ENCODE results near the gene SZT2.

The SZT2 gene

GRCh38 chr1:43360616-43361015 lies 29.1 kb upstream of the SZT2 start:
- TF ChIP-seq POLR2AphosphoS5 (IDR thresholded peaks at IDR 0.05; ENCODE audit: low read depth, low read length): no peak

GRCh38 chr1:43363283-43363934 lies 26.3 kb upstream of the SZT2 start:
- TF ChIP-seq REST (IDR thresholded peaks at IDR 0.05; ENCODE audit: insufficient read depth in 1 of 2, low read depth in 2 of 2, low read length in 2 of 2): no peak
- peak; percentile 53; the same call in 1 of the 2 replicates for TF ChIP-seq POLR2AphosphoS5 (IDR thresholded peaks at IDR 0.05; ENCODE audit: low read depth, low read length)
- TF ChIP-seq TAF1 (IDR thresholded peaks at IDR 0.05; ENCODE audit: borderline replicate concordance, insufficient read depth, low read length): peak; percentile 28; the same call in 1 of the 2 replicates

GRCh38 chr1:43363935-43364525 lies 25.7 kb upstream of the SZT2 start:
- no peak for TF ChIP-seq POLR2AphosphoS5 (IDR thresholded peaks at IDR 0.05; ENCODE audit: low read depth, low read length)
- no peak for TF ChIP-seq REST (IDR thresholded peaks at IDR 0.05; ENCODE audit: insufficient read depth in 1 of 2, low read depth in 2 of 2, low read length in 2 of 2)
- no peak for TF ChIP-seq SIN3A (IDR thresholded peaks at IDR 0.05; ENCODE audit: borderline replicate concordance, insufficient read depth, low read length)
- TF ChIP-seq FOXP2 (optimal IDR thresholded peaks at IDR 0.05; ENCODE audit: borderline replicate concordance, extremely low read depth, extremely low read length, insufficient read depth): no peak
- TF ChIP-seq TAF1 (IDR thresholded peaks at IDR 0.05; ENCODE audit: borderline replicate concordance, insufficient read depth, low read length): no peak

- TF ChIP-seq POLR2AphosphoS5 (IDR thresholded peaks at IDR 0.05; ENCODE audit: low read depth, low read length) (no peak; the same call in 1 of the 2 replicates), TAF1 (IDR thresholded peaks at IDR 0.05; ENCODE audit: borderline replicate concordance, insufficient read depth, low read length) (no peak), REST (IDR thresholded peaks at IDR 0.05; ENCODE audit: insufficient read depth in 1 of 2, low read depth in 2 of 2, low read length in 2 of 2) (no peak), FOXP2 (optimal IDR thresholded peaks at IDR 0.05; ENCODE audit: borderline replicate concordance, extremely low read depth, extremely low read length, insufficient read depth) (no peak), SIN3A (IDR thresholded peaks at IDR 0.05; ENCODE audit: borderline replicate concordance, insufficient read depth, low read length) (no peak)
Measured at GRCh38 chr1:43365678-43366077, 24.0 kb upstream of the SZT2 start.

GRCh38 chr1:43366179-43366578 lies 23.5 kb upstream of the SZT2 start:
- TF ChIP-seq SIN3A (IDR thresholded peaks at IDR 0.05; ENCODE audit: borderline replicate concordance, insufficient read depth, low read length) (no peak), POLR2AphosphoS5 (IDR thresholded peaks at IDR 0.05; ENCODE audit: low read depth, low read length) (no peak), TAF1 (IDR thresholded peaks at IDR 0.05; ENCODE audit: borderline replicate concordance, insufficient read depth, low read length) (no peak)

- TF ChIP-seq SIN3A (IDR thresholded peaks at IDR 0.05; ENCODE audit: borderline replicate concordance, insufficient read depth, low read length) (no peak), POLR2AphosphoS5 (IDR thresholded peaks at IDR 0.05; ENCODE audit: low read depth, low read length) (no peak)
Measured at GRCh38 chr1:43366601-43367025, 23.1 kb upstream of the SZT2 start.
